Natural killer cell (primary cell): Measurements from ENCODE around the gene GLIPR2. TPM values are rescaled to one million over a fixed set of nuclear protein-coding genes. Genes with fewer than 3 reads are reported as not detected.
A peak's percentile ranks its signal among the peaks of the same experiment; 100 is the strongest.

ENCODE experiments used
- ATAC-seq, 3 donors: fragments of 150-1000 bp in 2 of 3; fragments of 200-7000 bp in 1 of 3; cut with Tn5 transposase; 1 replicate in 1 of 3; 2 replicates in 2 of 3; pipeline ENCODE4 v1.10.0; 2021; ENCODE audit warnings: mild to moderate bottlenecking in 2 of 3, moderate library complexity in 2 of 3
- DNase-seq, 2 donors: peaks; one replicate each; pipeline versions ENCODE4 v3.0.0 to v3.0.0-alpha.2; 2013 to 2021; ENCODE audit warnings: mixed read lengths in 1 of 2
- H3K27ac ChIP-seq: one replicate; pipeline ENCODE4 v1.5.1; 2013; ENCODE audit warnings: mild to moderate bottlenecking, low read length
- H3K27me3 ChIP-seq: one replicate; pipeline ENCODE4 v1.6.1; 2013; ENCODE audit warnings: low read length; ENCODE audit not compliant: control insufficient read depth, insufficient read depth
- H3K36me3 ChIP-seq: one replicate; pipeline ENCODE4 v1.6.1; 2013; ENCODE audit warnings: low read length; ENCODE audit not compliant: control insufficient read depth, insufficient read depth
- H3K4me1 ChIP-seq: one replicate; pipeline ENCODE4 v1.6.1; 2013; ENCODE audit warnings: low read length; ENCODE audit not compliant: control insufficient read depth, insufficient read depth
- H3K4me3 ChIP-seq: one replicate; pipeline ENCODE4 v1.5.1; 2013; ENCODE audit warnings: low read length
- H3K9me3 ChIP-seq: one replicate; pipeline ENCODE4 v1.6.1; 2013; ENCODE audit warnings: low read length; ENCODE audit not compliant: control insufficient read depth, insufficient read depth
- H3K27ac Mint-ChIP-seq, 2 donors: one replicate each; pipeline ENCODE4 v1.8.0; 2022; ENCODE audit warnings: mild to moderate bottlenecking in 2 of 2, mixed read lengths in 2 of 2, moderate library complexity in 1 of 2
- H3K27me3 Mint-ChIP-seq, 2 donors: one replicate each; pipeline ENCODE4 v1.8.0; 2022; ENCODE audit warnings: low read depth in 2 of 2, mixed read lengths in 2 of 2
- H3K36me3 Mint-ChIP-seq: one replicate; pipeline ENCODE4 v1.8.0; 2022; ENCODE audit warnings: mixed read lengths
- H3K4me1 Mint-ChIP-seq, 2 donors: one replicate each; pipeline ENCODE4 v1.8.0; 2022; ENCODE audit warnings: mixed read lengths in 2 of 2
- H3K4me3 Mint-ChIP-seq: one replicate; pipeline ENCODE4 v1.8.0; 2022; ENCODE audit warnings: mild to moderate bottlenecking, moderate library complexity, mixed read lengths
- H3K9me3 Mint-ChIP-seq, 2 donors: one replicate each; pipeline ENCODE4 v1.8.0; 2022; ENCODE audit warnings: mixed read lengths in 2 of 2
- CTCF ChIP-seq: fragments of 200-600 bp; IDR thresholded peaks from one replicate; pipeline ENCODE4 v1.8.0; 2022; ENCODE audit warnings: antibody characterized with exemption
- WGBS: methylation state at CpG from one replicate; pipeline ENCODE4 v1.1.7; 2013; ENCODE audit warnings: missing lambda C conversion rate; ENCODE audit not compliant: insufficient coverage; 5-methylcytosine and 5-hydroxymethylcytosine counted together
- intact Hi-C: fragments of 100-400 bp; cut with micrococcal nuclease; formaldehyde crosslinking; loops from one replicate; pipeline ENCODE4 v1.14.2; 2022
- total RNA-seq, 4 donors: library from RNA; stranded (reverse); fragments of 120-200 nt in 1 of 4; gene quantifications; one replicate each; pipeline versions ENCODE4 v1.2.3 to v1.2.4, GENCODE V29; 2013 to 2022

GLIPR2 gene
- total RNA-seq, 3 donors from 2014 or later (not counting 1 experiment from before 2014, with no cell fraction given) = 124 to 135 (median 125) TPM

GRCh38 chr9:36136894-36137391 lies 410 bp downstream of the GLIPR2 start:
- Mint-ChIP-seq H3K27me3 (no peaks in the 10 kb centered on the region), H3K36me3 (no peaks in the 10 kb centered on the region), H3K4me3 (peak overlapping the region; percentile 96), H3K27ac (peak overlapping the region; percentile 93 to 100), H3K9me3 (no peaks in the 10 kb centered on the region), H3K4me1 (peaks cover 50 to 58% of the 10 kb centered on the region in 2 donors)
- Histone ChIP-seq H3K27me3 (no peaks in the 10 kb centered on the region), H3K36me3 (peaks cover 2% of the 10 kb centered on the region), H3K4me3 (peak overlapping the region; percentile 70), H3K9me3 (no peaks in the 10 kb centered on the region), H3K4me1 (peaks cover 62% of the 10 kb centered on the region), H3K27ac (peak overlapping the region; percentile 77)
- ATAC-seq (peak; percentile 5 to 36 (median 27)), DNase-seq (no peak)
- TF ChIP-seq CTCF = no peak
- intact Hi-C loops = loop anchor here (1.0 to 5.0 kb wide), 2 partner anchors 14 to 35 kb away; no protein-coding TSS in a partner anchor
- WGBS = under 1% methylated on average over 40 of the region's 40 CpGs

- ATAC-seq = no peak
- 44% methylated on average over 12 of the region's 12 CpGs for WGBS
- Histone ChIP-seq H3K27ac (peak overlapping the region; percentile 77), H3K4me3 (peak overlapping the region; percentile 70), H3K9me3 (no peaks in the 10 kb centered on the region), H3K36me3 (peaks cover 2% of the 10 kb centered on the region), H3K27me3 (no peaks in the 10 kb centered on the region), H3K4me1 (peaks cover 68% of the 10 kb centered on the region)
- no peak for TF ChIP-seq CTCF
- Mint-ChIP-seq H3K36me3 (no peaks in the 10 kb centered on the region), H3K9me3 (no peaks in the 10 kb centered on the region), H3K27me3 (no peaks in the 10 kb centered on the region), H3K4me1 (peaks cover 56 to 63% of the 10 kb centered on the region in 2 donors), H3K4me3 (peak overlapping the region; percentile 96), H3K27ac (peak overlapping the region; percentile 93 to 100)
- intact Hi-C loops = loop anchor here (5.0 kb wide), 1 partner anchor 35 kb away; no protein-coding TSS in a partner anchor
- DNase-seq = no peak
Observed at GRCh38 chr9:36137392-36138004, 965 bp downstream of the GLIPR2 start.

GRCh38 chr9:36138496-36138895 lies 2.0 kb downstream of the GLIPR2 start:
- H3K9me3 Mint-ChIP-seq = no peaks in the 10 kb centered on the region
- Histone ChIP-seq H3K36me3 (peaks cover 2% of the 10 kb centered on the region), H3K4me3 (no peak overlapping the region), H3K4me1 (peaks cover 78% of the 10 kb centered on the region), H3K9me3 (no peaks in the 10 kb centered on the region), H3K27ac (peak overlapping the region; percentile 11), H3K27me3 (no peaks in the 10 kb centered on the region)
- no peaks in the 10 kb centered on the region for H3K36me3 Mint-ChIP-seq
- DNase-seq = no peak
- 95% methylated on average over 10 of the region's 10 CpGs for WGBS
- no peak for ATAC-seq
- TF ChIP-seq CTCF = no peak
- H3K4me1 Mint-ChIP-seq = peaks cover 66 to 73% of the 10 kb centered on the region in 2 donors
- peak overlapping the region; percentile 93 to 100 for H3K27ac Mint-ChIP-seq
- peak overlapping the region; percentile 96 for H3K4me3 Mint-ChIP-seq
- H3K27me3 Mint-ChIP-seq = no peaks in the 10 kb centered on the region
- intact Hi-C loops = loop anchor here (5.0 kb wide), 1 partner anchor 36 kb away; no protein-coding TSS in a partner anchor
